ENCODE measurements around the gene DMAC1.

The DMAC1 gene

GRCh38 chr9:7783635-7784063, 15.9 kb downstream of the DMAC1 start:
- H3K36me3 ChIP-seq (ENCODE audit: insufficient read depth, low read length) = no peaks in the 10 kb centered on the region
- H3K4me2 ChIP-seq (ENCODE audit: insufficient read depth, low read length) = no peak overlapping the region
- no peak for ATAC-seq (ENCODE audit: insufficient read depth, low read depth)

GRCh38 chr9:7782400-7783120, 17.0 kb downstream of the DMAC1 start:
- ATAC-seq (ENCODE audit: insufficient read depth, low read depth) (peak; percentile 48; the same call in 2 of the 3 replicates), DNase-seq (no peak)
- no peaks in the 10 kb centered on the region for H4K20me1 ChIP-seq (ENCODE audit: insufficient read depth, low read length)
- no peaks in the 10 kb centered on the region for H3K79me2 ChIP-seq (ENCODE audit: insufficient read depth, low read length)
- H3K4me2 ChIP-seq (ENCODE audit: insufficient read depth, low read length) = no peak overlapping the region
- H2AFZ ChIP-seq (ENCODE audit: low read depth, low read length) = no peak overlapping the region
- no peak overlapping the region for H3K4me3 ChIP-seq (ENCODE audit: low read depth in 1 of 2, low read length in 2 of 2)
- no peaks in the 10 kb centered on the region for H3K9me3 ChIP-seq (ENCODE audit: insufficient read depth, low read length, severe bottlenecking)
- H3K36me3 ChIP-seq (ENCODE audit: insufficient read depth, low read length) = no peaks in the 10 kb centered on the region
- peak overlapping the region; percentile 40; the same call in 1 of the 2 replicates for H3K27ac ChIP-seq (ENCODE audit: low read length)
- no peak for TF ChIP-seq EZH2 (IDR thresholded peaks at IDR 0.05; ENCODE audit: borderline replicate concordance, low read depth, low read length, severe bottlenecking)
- no peak for TF ChIP-seq CTCF (IDR thresholded peaks at IDR 0.05; ENCODE audit: borderline replicate concordance, extremely low read depth, low read length, poor library complexity, severe bottlenecking)
- H3K27me3 ChIP-seq (ENCODE audit: insufficient read depth, low read length, poor library complexity) = no peaks in the 10 kb centered on the region
- no peak overlapping the region for H3K9ac ChIP-seq (ENCODE audit: low read depth, low read length)
- H3K4me1 ChIP-seq (ENCODE audit: insufficient read depth, low read length) = peaks cover 9% of the 10 kb centered on the region

More at GRCh38 chr9:7783635-7784063, 15.9 kb downstream of the DMAC1 start:
- H3K9ac ChIP-seq (ENCODE audit: low read depth, low read length) = no peak overlapping the region
- H3K4me3 ChIP-seq (ENCODE audit: low read depth in 1 of 2, low read length in 2 of 2) = no peak overlapping the region
- H3K9me3 ChIP-seq (ENCODE audit: insufficient read depth, low read length, severe bottlenecking) = no peaks in the 10 kb centered on the region
- no peak for TF ChIP-seq CTCF (IDR thresholded peaks at IDR 0.05; ENCODE audit: borderline replicate concordance, extremely low read depth, low read length, poor library complexity, severe bottlenecking)
- no peak for TF ChIP-seq EZH2 (IDR thresholded peaks at IDR 0.05; ENCODE audit: borderline replicate concordance, low read depth, low read length, severe bottlenecking)
- no peak for DNase-seq
- no peak overlapping the region for H2AFZ ChIP-seq (ENCODE audit: low read depth, low read length)
- H3K4me1 ChIP-seq (ENCODE audit: insufficient read depth, low read length) = peaks cover 9% of the 10 kb centered on the region
- no peaks in the 10 kb centered on the region for H4K20me1 ChIP-seq (ENCODE audit: insufficient read depth, low read length)
- H3K79me2 ChIP-seq (ENCODE audit: insufficient read depth, low read length) = no peaks in the 10 kb centered on the region
- no peaks in the 10 kb centered on the region for H3K27me3 ChIP-seq (ENCODE audit: insufficient read depth, low read length, poor library complexity)
- no peak overlapping the region for H3K27ac ChIP-seq (ENCODE audit: low read length)

- TF ChIP-seq EZH2 (IDR thresholded peaks at IDR 0.05; ENCODE audit: borderline replicate concordance, low read depth, low read length, severe bottlenecking) = no peak
- TF ChIP-seq CTCF (IDR thresholded peaks at IDR 0.05; ENCODE audit: borderline replicate concordance, extremely low read depth, low read length, poor library complexity, severe bottlenecking) = no peak
- no peaks in the 10 kb centered on the region for H3K79me2 ChIP-seq (ENCODE audit: insufficient read depth, low read length)
- H3K9me3 ChIP-seq (ENCODE audit: insufficient read depth, low read length, severe bottlenecking) = no peaks in the 10 kb centered on the region
- no peak for DNase-seq
- 0 out of 2 replicates have a peak overlapping the region, but pooled peaks have one; percentile 16 for H2AFZ ChIP-seq (ENCODE audit: low read depth, low read length)
- H3K9ac ChIP-seq (ENCODE audit: low read depth, low read length) = no peak overlapping the region
- H3K4me3 ChIP-seq (ENCODE audit: low read depth in 1 of 2, low read length in 2 of 2) = no peak overlapping the region
- no peaks in the 10 kb centered on the region for H4K20me1 ChIP-seq (ENCODE audit: insufficient read depth, low read length)
- no peaks in the 10 kb centered on the region for H3K36me3 ChIP-seq (ENCODE audit: insufficient read depth, low read length)
- H3K4me1 ChIP-seq (ENCODE audit: insufficient read depth, low read length) = peaks cover 12% of the 10 kb centered on the region
- H3K27ac ChIP-seq (ENCODE audit: low read length) = no peak overlapping the region
- H3K27me3 ChIP-seq (ENCODE audit: insufficient read depth, low read length, poor library complexity) = no peaks in the 10 kb centered on the region
- ATAC-seq (ENCODE audit: insufficient read depth, low read depth) = no peak
- H3K4me2 ChIP-seq (ENCODE audit: insufficient read depth, low read length) = no peak overlapping the region
Observed at GRCh38 chr9:7780261-7780988, 19.2 kb downstream of the DMAC1 start.

All from DND-41 (cell line).